Tibial nerve (tissue), 4 donors: ENCODE data around the gene ERC2. TPM values are rescaled to one million over a fixed set of nuclear protein-coding genes. Genes with fewer than 3 reads are reported as not detected.

Source experiments
- DNase-seq, 2 donors: peaks; one replicate each; pipeline ENCODE4 v3.0.0-alpha.2; 2019; ENCODE audit warnings: low spot score in 2 of 2
- H3K27ac ChIP-seq, 4 donors: fragments of 200-600 bp; sonication (generic) in 3 of 4; one replicate each; pipeline ENCODE4 v1.5.1; 2017 to 2019; ENCODE audit warnings: mild to moderate bottlenecking in 1 of 4
- H3K27me3 ChIP-seq, 2 donors: fragments of 200-600 bp; sonication (generic) in 1 of 2; one replicate each; pipeline versions ENCODE4 v1.5.1 to v1.6.0; 2017 to 2019
- H3K36me3 ChIP-seq, 3 donors: fragments of 200-600 bp; sonication (generic); one replicate each; pipeline ENCODE4 v1.5.1; 2018 to 2019
- H3K4me1 ChIP-seq, 4 donors: fragments of 200-600 bp; sonication (generic) in 3 of 4; one replicate each; pipeline ENCODE4 v1.5.1; 2017 to 2019
- H3K4me3 ChIP-seq, 4 donors: fragments of 200-600 bp; sonication (generic) in 3 of 4; one replicate each; pipeline ENCODE4 v1.5.1; 2017 to 2019; ENCODE audit warnings: mild to moderate bottlenecking in 1 of 4, moderate library complexity in 1 of 4
- H3K9me3 ChIP-seq, 4 donors: fragments of 200-600 bp; sonication (generic) in 3 of 4; one replicate each; pipeline ENCODE4 v1.5.1; 2017 to 2019
- CTCF ChIP-seq, 5 experiments: fragments of 200-600 bp in 3 of 5; fragments of 450-650 bp in 2 of 5; sonication (generic) in 3 of 5; IDR thresholded peaks; one replicate each; pipeline ENCODE4 v1.5.1; 2016 to 2019; ENCODE audit warnings: antibody characterized with exemption in 5 of 5, mild to moderate bottlenecking in 3 of 5, moderate library complexity in 2 of 5
- EP300 ChIP-seq, 2 donors: sonication (generic); formaldehyde crosslinking; IDR thresholded peaks; one replicate each; pipeline ENCODE4 v1.6.1; 2017; ENCODE audit warnings: antibody characterized with exemption in 2 of 2, mild to moderate bottlenecking in 1 of 2
- POLR2A ChIP-seq, 2 donors: fragments of 450-650 bp; IDR thresholded peaks; one replicate each; pipeline ENCODE4 v1.6.1; 2017; ENCODE audit warnings: antibody characterized with exemption in 2 of 2, mild to moderate bottlenecking in 2 of 2, moderate library complexity in 2 of 2
- WGBS, 2 donors: methylation state at CpG; one replicate each; pipeline ENCODE4 v1.1.5; 2018; 5-methylcytosine and 5-hydroxymethylcytosine counted together
- total RNA-seq, 4 donors: library from RNA; depleted of rRNA; stranded (reverse); fragments of >200 nt; gene quantifications; one replicate each; pipeline ENCODE4 v1.1.0, GENCODE V29; 2016

The ERC2 gene
- total RNA-seq, 4 donors from 2014 or later: 0.84 to 0.98 (median 0.90) TPM; not detected in 1

GRCh38 chr3:56201407-56201806 is 266.9 kb downstream of the ERC2 start:
- H3K4me1 ChIP-seq: peaks cover 0 to 14% (median 0%) of the 10 kb centered on the region in 4 donors
- TF ChIP-seq POLR2A (IDR thresholded peaks at IDR 0.05): no peak
- TF ChIP-seq CTCF (IDR thresholded peaks at IDR 0.05): no peak
- no peak for TF ChIP-seq EP300 (IDR thresholded peaks at IDR 0.05)
- H3K9me3 ChIP-seq: no peaks in the 10 kb centered on the region
- H3K27me3 ChIP-seq: no peaks in the 10 kb centered on the region
- DNase-seq: no peak
- H3K4me3 ChIP-seq: no peak overlapping the region
- no peaks in the 10 kb centered on the region for H3K36me3 ChIP-seq
- no peak overlapping the region for H3K27ac ChIP-seq
- 0 to 31% methylated on average over 1 of the region's 1 CpG for WGBS, 2 donors

DNA sequence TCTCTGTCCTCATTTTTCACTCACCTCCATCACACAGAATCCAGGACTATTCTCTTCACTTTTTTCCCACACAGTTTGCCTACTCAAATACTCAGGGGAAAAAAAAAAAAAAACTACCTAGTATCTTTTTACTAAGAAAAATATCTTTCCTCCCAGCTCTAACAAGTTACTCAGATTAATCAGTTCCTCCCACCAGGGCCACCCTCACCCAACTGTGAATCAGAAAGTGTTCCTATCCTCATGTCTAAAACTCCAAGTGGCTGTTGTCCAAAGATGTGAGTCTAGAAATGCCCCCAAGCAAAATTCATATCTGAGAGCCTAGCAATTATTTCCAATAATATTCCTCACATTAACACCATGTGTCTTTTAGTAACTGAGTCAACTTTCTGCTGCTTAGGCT is 268.0 kb downstream of the ERC2 start:
- H3K27me3 ChIP-seq: no peaks in the 10 kb centered on the region
- no peak for DNase-seq
- H3K4me1 ChIP-seq: peaks cover 0 to 14% (median 0%) of the 10 kb centered on the region in 4 donors
- H3K36me3 ChIP-seq: no peaks in the 10 kb centered on the region
- H3K27ac ChIP-seq: no peak overlapping the region
- H3K9me3 ChIP-seq: no peaks in the 10 kb centered on the region
- TF ChIP-seq POLR2A (IDR thresholded peaks at IDR 0.05): no peak
- TF ChIP-seq CTCF (IDR thresholded peaks at IDR 0.05): no peak
- no peak for TF ChIP-seq EP300 (IDR thresholded peaks at IDR 0.05)
- no peak overlapping the region for H3K4me3 ChIP-seq

DNA sequence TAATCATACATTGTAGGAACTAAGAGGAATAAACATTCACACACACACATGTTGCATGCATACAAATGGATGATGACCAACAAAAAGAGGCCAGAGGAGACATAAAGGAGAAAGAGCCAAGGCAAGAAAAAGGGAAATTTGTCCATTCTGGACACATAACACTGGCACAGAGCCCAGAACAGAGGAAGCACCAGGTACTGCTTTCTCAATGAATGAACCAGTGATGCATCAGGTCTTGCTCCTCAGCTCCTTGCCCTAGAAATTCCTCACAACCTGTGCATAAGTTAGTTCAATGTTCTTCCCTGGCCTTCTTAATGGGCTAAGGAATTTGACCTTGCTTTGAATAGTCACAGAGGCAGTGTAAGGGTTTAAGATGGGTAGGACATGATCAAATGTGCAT is 270.3 kb downstream of the ERC2 start:
- H3K9me3 ChIP-seq: no peaks in the 10 kb centered on the region
- H3K27me3 ChIP-seq: no peaks in the 10 kb centered on the region
- H3K27ac ChIP-seq: peak overlapping the region in 1 of 4 donors; percentile 16
- peaks cover 0 to 14% (median 0%) of the 10 kb centered on the region in 4 donors for H3K4me1 ChIP-seq
- peak in 1 of 2 donors; percentile 16 for DNase-seq
- H3K36me3 ChIP-seq: no peaks in the 10 kb centered on the region
- no peak overlapping the region for H3K4me3 ChIP-seq
- TF ChIP-seq EP300 (IDR thresholded peaks at IDR 0.05) (no peak), CTCF (IDR thresholded peaks at IDR 0.05) (no peak), POLR2A (IDR thresholded peaks at IDR 0.05) (no peak)

GRCh38 chr3:56197259-56197965 is 270.9 kb downstream of the ERC2 start:
- Histone ChIP-seq H3K36me3 (no peaks in the 10 kb centered on the region), H3K9me3 (no peaks in the 10 kb centered on the region), H3K4me3 (no peak overlapping the region), H3K4me1 (peaks cover 0 to 14% (median 0%) of the 10 kb centered on the region in 4 donors), H3K27ac (no peak overlapping the region), H3K27me3 (no peaks in the 10 kb centered on the region)
- TF ChIP-seq EP300 (IDR thresholded peaks at IDR 0.05): peak in 1 of 2 donors; percentile 77
- no peak for TF ChIP-seq POLR2A (IDR thresholded peaks at IDR 0.05)
- DNase-seq: peak in 1 of 2 donors; percentile 57
- WGBS, 2 donors: 64 to 66% methylated on average over 3 of the region's 3 CpGs

GRCh38 chr3:56196700-56197099 is 271.6 kb downstream of the ERC2 start:
- no peaks in the 10 kb centered on the region for H3K36me3 ChIP-seq
- TF ChIP-seq CTCF (IDR thresholded peaks at IDR 0.05): no peak
- no peak for TF ChIP-seq POLR2A (IDR thresholded peaks at IDR 0.05)
- TF ChIP-seq EP300 (IDR thresholded peaks at IDR 0.05): no peak
- H3K9me3 ChIP-seq: no peaks in the 10 kb centered on the region
- no peaks in the 10 kb centered on the region for H3K27me3 ChIP-seq
- peaks cover 0 to 14% (median 0%) of the 10 kb centered on the region in 4 donors for H3K4me1 ChIP-seq
- no peak overlapping the region for H3K27ac ChIP-seq
- no peak overlapping the region for H3K4me3 ChIP-seq
- no peak for DNase-seq
- WGBS, 2 donors: 43 to 51% methylated on average over 3 of the region's 3 CpGs
